ENCODE data around the gene CLCN2.

DNA sequence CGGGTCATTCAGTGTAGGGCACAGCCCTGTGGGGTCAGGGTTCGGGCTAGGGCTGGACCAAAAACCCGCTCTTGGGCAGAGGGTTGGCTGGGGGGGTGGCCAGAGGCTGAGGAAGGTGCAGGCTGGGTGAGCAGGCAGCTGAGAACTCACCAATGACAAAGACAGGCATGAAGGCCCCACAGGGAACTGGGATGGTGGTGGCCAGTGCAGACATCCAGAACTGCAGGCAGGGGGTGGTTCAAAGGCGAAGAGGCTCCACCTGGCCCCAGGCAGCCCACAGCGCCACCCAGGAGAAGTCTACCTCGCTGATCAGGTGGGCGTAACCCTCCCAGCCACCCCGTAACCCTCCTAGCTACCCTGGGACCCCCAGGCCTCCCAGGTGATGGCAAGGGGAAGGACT is 6.7 kb downstream of the CLCN2 start:
- TF ChIP-seq POLR2A (IDR thresholded peaks at IDR 0.05) (no peak), CTCF (IDR thresholded peaks at IDR 0.05) (no peak)
